NCI-H82 treated with DMSO at 0.1 percent for 48 hours (cell line): ENCODE measurements around the gene FAM170B.

ENCODE experiments used
- DNase-seq: peaks from one replicate; lab custom pipeline; 2025; ENCODE audit not compliant: unreplicated experiment; lab: John Stamatoyannopoulos, UW

Gene FAM170B

GRCh38 chr10:49169776-49170175 lies 36.0 kb upstream of the FAM170B start:
- DNase-seq = no peak

GRCh38 chr10:49168831-49169500 lies 35.1 kb upstream of the FAM170B start:
- DNase-seq = no peak

- no peak for DNase-seq
Observed at GRCh38 chr10:49168171-49168540, 34.3 kb upstream of the FAM170B start.

GRCh38 chr10:49167425-49168170 lies 33.8 kb upstream of the FAM170B start:
- no peak for DNase-seq

GRCh38 chr10:49166484-49167400 lies 32.9 kb upstream of the FAM170B start:
- no peak for DNase-seq

GRCh38 chr10:49165821-49166483 lies 32.1 kb upstream of the FAM170B start:
- DNase-seq = no peak

- no peak for DNase-seq
Observed at GRCh38 chr10:49165259-49165658, 31.4 kb upstream of the FAM170B start.

GRCh38 chr10:49164559-49165188 lies 30.9 kb upstream of the FAM170B start:
- peak; percentile 0 for DNase-seq

- no peak for DNase-seq
Observed at GRCh38 chr10:49163741-49164140, 29.9 kb upstream of the FAM170B start.

GRCh38 chr10:49162761-49163310 lies 29.0 kb upstream of the FAM170B start:
- no peak for DNase-seq

GRCh38 chr10:49162063-49162462 lies 28.2 kb upstream of the FAM170B start:
- no peak for DNase-seq

- no peak for DNase-seq
Observed at GRCh38 chr10:49161411-49161997, 27.7 kb upstream of the FAM170B start.

- DNase-seq = no peak
Observed at GRCh38 chr10:49160814-49161213, 27.0 kb upstream of the FAM170B start.

GRCh38 chr10:49160110-49160509 lies 26.3 kb upstream of the FAM170B start:
- DNase-seq = no peak

- no peak for DNase-seq
Observed at GRCh38 chr10:49158915-49159314, 25.1 kb upstream of the FAM170B start.

GRCh38 chr10:49158404-49158803 lies 24.6 kb upstream of the FAM170B start:
- no peak for DNase-seq

- no peak for DNase-seq
Observed at GRCh38 chr10:49157229-49157628, 23.4 kb upstream of the FAM170B start.

- DNase-seq = no peak
Observed at GRCh38 chr10:49154641-49155040, 20.8 kb upstream of the FAM170B start.

GRCh38 chr10:49153971-49154370 lies 20.1 kb upstream of the FAM170B start:
- no peak for DNase-seq

- DNase-seq = no peak
Observed at GRCh38 chr10:49153115-49153514, 19.3 kb upstream of the FAM170B start.
